Activated naive CD4-positive, alpha-beta T cell treated with Interleukin-2 at 50 U/mL for 16 hours (primary cell): ENCODE data around the gene LTB.
A peak's percentile ranks its signal among the peaks of the same experiment; 100 is the strongest.

Experiments used
- DNase-seq: peaks from one replicate; pipeline ENCODE4 v3.0.0-alpha.2; 2020

Gene LTB

DNA sequence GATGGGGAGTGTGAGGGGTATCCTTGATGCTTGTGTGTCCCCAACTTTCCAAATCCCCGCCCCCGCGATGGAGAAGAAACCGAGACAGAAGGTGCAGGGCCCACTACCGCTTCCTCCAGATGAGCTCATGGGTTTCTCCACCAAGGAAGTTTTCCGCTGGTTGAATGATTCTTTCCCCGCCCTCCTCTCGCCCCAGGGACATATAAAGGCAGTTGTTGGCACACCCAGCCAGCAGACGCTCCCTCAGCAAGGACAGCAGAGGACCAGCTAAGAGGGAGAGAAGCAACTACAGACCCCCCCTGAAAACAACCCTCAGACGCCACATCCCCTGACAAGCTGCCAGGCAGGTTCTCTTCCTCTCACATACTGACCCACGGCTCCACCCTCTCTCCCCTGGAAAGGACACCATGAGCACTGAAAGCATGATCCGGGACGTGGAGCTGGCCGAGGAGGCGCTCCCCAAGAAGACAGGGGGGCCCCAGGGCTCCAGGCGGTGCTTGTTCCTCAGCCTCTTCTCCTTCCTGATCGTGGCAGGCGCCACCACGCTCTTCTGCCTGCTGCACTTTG lies 6.8 kb downstream of the LTB start, which contains the start of gene TNF:
TNF (plus strand) TSS at position 231 of the 567 bp plus-strand sequence; CDS start at position 408, 177 bp downstream.
- DNase-seq: peak; percentile 88

DNA sequence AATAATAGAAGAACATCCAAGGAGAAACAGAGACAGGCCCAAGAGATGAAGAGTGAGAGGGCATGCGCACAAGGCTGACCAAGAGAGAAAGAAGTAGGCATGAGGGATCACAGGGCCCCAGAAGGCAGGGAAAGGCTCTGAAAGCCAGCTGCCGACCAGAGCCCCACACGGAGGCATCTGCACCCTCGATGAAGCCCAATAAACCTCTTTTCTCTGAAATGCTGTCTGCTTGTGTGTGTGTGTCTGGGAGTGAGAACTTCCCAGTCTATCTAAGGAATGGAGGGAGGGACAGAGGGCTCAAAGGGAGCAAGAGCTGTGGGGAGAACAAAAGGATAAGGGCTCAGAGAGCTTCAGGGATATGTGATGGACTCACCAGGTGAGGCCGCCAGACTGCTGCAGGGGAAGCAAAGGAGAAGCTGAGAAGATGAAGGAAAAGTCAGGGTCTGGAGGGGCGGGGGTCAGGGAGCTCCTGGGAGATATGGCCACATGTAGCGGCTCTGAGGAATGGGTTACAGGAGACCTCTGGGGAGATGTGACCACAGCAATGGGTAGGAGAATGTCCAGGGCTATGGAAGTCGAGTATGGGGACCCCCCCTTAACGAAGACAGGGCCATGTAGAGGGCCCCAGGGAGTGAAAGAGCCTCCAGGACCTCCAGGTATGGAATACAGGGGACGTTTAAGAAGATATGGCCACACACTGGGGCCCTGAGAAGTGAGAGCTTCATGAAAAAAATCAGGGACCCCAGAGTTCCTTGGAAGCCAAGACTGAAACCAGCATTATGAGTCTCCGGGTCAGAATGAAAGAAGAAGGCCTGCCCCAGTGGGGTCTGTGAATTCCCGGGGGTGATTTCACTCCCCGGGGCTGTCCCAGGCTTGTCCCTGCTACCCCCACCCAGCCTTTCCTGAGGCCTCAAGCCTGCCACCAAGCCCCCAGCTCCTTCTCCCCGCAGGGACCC lies 7.8 kb downstream of the LTB start:
- DNase-seq: peak; percentile 58

DNA sequence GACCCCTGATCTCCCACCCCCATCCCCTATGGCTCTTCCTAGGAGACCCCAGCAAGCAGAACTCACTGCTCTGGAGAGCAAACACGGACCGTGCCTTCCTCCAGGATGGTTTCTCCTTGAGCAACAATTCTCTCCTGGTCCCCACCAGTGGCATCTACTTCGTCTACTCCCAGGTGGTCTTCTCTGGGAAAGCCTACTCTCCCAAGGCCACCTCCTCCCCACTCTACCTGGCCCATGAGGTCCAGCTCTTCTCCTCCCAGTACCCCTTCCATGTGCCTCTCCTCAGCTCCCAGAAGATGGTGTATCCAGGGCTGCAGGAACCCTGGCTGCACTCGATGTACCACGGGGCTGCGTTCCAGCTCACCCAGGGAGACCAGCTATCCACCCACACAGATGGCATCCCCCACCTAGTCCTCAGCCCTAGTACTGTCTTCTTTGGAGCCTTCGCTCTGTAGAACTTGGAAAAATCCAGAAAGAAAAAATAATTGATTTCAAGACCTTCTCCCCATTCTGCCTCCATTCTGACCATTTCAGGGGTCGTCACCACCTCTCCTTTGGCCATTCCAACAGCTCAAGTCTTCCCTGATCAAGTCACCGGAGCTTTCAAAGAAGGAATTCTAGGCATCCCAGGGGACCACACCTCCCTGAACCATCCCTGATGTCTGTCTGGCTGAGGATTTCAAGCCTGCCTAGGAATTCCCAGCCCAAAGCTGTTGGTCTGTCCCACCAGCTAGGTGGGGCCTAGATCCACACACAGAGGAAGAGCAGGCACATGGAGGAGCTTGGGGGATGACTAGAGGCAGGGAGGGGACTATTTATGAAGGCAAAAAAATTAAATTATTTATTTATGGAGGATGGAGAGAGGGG lies 8.8 kb downstream of the LTB start:
- DNase-seq: no peak

DNA sequence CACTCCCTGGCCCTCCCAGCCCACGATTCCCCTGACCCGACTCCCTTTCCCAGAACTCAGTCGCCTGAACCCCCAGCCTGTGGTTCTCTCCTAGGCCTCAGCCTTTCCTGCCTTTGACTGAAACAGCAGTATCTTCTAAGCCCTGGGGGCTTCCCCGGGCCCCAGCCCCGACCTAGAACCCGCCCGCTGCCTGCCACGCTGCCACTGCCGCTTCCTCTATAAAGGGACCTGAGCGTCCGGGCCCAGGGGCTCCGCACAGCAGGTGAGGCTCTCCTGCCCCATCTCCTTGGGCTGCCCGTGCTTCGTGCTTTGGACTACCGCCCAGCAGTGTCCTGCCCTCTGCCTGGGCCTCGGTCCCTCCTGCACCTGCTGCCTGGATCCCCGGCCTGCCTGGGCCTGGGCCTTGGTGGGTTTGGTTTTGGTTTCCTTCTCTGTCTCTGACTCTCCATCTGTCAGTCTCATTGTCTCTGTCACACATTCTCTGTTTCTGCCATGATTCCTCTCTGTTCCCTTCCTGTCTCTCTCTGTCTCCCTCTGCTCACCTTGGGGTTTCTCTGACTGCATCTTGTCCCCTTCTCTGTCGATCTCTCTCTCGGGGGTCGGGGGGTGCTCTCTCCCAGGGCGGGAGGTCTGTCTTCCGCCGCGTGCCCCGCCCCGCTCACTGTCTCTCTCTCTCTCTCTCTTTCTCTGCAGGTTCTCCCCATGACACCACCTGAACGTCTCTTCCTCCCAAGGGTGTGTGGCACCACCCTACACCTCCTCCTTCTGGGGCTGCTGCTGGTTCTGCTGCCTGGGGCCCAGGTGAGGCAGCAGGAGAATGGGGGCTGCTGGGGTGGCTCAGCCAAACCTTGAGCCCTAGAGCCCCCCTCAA lies 9.9 kb downstream of the LTB start, which contains the start of gene LTA:
LTA (plus strand) TSS at position 249 of the 871 bp plus-strand sequence; CDS start at position 703, 454 bp downstream.
- DNase-seq: peak; percentile 84

GRCh38 chr6:31569861-31570536 lies 12.2 kb downstream of the LTB start:
- DNase-seq: no peak

- peak; percentile 78 for DNase-seq
Observed at GRCh38 chr6:31568537-31568961, 13.7 kb downstream of the LTB start.

DNA sequence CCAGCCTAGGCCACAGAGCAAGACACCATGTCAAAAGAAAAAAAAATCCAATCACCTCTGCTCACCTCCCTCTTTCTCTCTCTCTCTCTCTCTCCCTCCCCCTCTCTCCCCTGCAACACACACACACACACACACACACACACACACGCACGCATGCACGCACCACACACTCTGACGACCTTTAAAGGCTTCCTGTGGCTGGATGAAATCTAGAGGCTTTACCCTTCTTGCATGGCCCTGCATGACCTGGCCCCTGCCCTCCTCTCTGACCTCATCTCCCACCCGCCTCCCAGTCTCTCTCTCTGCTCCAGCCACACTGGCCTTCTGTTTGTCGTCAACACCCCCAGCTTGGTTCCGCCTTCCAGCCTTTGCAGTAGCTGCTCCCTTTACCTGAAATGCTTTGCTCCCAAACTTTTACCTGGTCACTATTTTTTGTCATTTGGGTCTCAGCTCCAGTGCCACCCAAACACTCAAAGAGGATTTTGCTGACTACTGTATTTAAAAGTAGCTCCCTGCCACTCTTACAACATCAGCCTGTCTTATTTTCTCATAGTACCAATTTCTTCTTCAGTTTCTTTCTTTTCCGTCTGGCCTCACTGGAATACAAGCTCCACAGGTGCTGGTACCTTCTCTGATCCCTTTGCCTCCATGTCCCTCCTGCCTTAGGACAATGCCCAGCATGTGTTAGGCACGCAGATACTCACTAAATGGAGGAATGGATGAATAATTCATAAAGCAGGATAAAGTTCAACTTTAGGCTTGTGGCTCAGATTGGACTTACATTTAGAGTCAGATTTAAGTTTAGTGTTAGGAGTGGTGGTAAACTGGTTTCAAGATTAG lies 14.5 kb downstream of the LTB start:
- DNase-seq: peak; percentile 10

GRCh38 chr6:31560697-31561058 lies 21.5 kb downstream of the LTB start:
- DNase-seq: no peak

DNA sequence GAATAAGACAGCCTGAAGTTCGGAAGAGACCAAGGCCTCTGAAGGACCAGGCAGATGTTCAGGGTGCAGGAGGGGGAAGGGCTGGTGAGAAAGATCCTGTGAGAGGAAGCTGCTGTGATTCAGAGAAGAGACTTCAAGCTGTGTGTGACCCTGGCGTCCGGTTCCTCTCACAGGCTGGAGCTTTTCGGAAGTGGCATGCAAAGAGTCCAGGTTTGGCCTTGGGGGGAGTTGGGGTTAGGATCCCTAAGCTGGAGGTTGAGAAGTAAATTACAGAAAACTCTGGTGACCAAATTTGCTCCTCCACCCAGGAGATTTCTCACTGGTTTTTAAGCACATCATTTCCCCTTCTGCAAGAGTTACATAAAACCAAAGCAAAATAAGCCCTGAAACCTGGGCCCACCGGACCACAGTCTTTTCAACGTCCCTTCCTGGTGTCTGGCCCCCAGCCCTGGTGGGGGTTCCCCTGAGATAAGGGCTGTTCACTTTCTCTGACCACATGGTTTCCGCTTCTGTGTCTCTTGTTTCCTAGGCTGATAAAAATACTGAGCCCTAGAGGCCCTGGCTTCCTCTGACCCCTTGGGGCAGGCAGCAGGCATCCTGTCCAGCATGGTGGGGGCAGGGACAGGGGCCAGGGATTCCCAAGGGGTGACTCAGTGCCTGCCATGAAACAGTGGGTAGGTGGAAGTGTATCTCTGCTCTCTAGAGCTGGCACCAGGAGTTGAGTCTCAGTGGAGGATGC lies 22.1 kb downstream of the LTB start:
- DNase-seq: peak; percentile 53

- no peak for DNase-seq
Observed at GRCh38 chr6:31559606-31559957, 22.6 kb downstream of the LTB start.

GRCh38 chr6:31558631-31559500 lies 23.4 kb downstream of the LTB start:
- DNase-seq: peak; percentile 81

DNA sequence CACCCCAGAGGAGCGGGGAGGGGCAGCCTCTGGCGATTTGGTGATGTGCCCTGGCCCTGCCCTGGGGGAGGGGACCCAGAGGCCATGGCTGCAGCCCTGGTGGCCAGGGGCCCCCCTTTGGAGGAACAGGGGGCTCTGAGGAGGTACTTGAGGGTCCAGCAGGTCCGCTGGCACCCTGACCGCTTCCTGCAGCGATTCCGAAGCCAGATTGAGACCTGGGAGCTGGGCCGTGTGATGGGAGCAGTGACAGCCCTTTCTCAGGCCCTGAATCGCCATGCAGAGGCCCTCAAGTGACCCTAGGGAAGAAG lies 24.0 kb downstream of the LTB start:
- no peak for DNase-seq

GRCh38 chr6:31557443-31558317 lies 24.5 kb downstream of the LTB start:
- DNase-seq: no peak

- DNase-seq: no peak
Observed at GRCh38 chr6:31556307-31556706, 25.9 kb downstream of the LTB start.

DNA sequence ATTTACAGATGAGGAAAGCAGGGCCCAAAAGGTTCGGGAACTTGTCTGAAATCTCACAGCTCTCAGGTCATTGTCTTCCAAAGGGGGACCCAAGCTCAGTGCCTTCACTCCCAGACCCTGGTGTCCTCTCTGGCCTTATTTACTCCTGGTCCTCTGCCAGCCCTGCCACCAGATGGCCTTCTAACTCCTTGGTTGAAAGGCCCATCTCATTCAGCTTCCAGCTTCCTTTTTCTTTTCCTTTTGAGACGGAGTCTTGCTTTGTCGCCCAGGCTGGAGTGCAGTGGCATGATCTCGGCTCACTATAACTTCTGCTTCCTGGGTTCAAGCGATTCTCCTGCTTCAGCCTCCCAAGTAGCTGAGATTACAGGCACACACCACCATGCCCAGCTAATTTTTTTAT lies 30.9 kb downstream of the LTB start:
- DNase-seq: peak; percentile 72

DNA sequence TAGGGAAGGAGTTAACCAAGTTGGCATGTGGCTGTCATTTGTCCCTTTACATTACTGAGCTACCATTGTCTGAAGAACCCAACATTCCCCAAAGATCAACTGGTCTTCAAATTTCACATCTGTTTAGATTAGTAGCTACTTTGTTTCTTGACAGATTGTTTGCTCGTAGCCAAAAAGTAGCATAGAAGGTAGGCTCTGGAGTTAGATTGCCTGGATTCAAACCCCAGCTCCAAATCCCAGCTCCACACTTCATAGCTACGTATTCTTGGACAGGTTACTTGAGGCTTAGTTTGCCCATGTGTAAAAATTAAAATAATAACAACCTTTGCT lies 33.7 kb downstream of the LTB start:
- DNase-seq: no peak

GRCh38 chr6:31547727-31548543 lies 34.3 kb downstream of the LTB start:
- DNase-seq: no peak
